K562 (cell line): ENCODE measurements around the gene SPAG9. TPM values are rescaled to one million over a fixed set of nuclear protein-coding genes. Genes with fewer than 3 reads are reported as not detected.

Experiments
- ATAC-seq: fragments of 200-7000 bp; cut with Tn5 transposase; 3 replicates; pipeline ENCODE4 v1.9.1; 2020; ENCODE audit warnings: moderate library complexity
- BruUV-seq: library from RNA; stranded (reverse); fragments of 400-500 nt; replicated peaks from 2 replicates; lab custom pipeline; 2021; lab: Mats Ljungman, UMichigan
- CTCF ChIA-PET: fragments of 300-600 bp; formaldehyde crosslinking; extraction: SDS; loops from one replicate; lab custom pipeline; 2021; ENCODE audit warnings: low intra/inter-chr PET ratio; lab: Yijun Ruan, JAX
- POLR2A ChIA-PET: fragments of 300-600, 350-650 bp; sonication (Branson Sonifier 250); formaldehyde crosslinking; extraction: SDS; loops from one replicate; lab custom pipeline; 2021; ENCODE audit warnings: antibody characterized with exemption, inconsistent platforms; lab: Yijun Ruan, JAX
- DNase-seq, 4 experiments: peaks; one replicate each; pipeline versions ENCODE4 v3.0.0 to v3.0.0-alpha.2; 2011 to 2018; ENCODE audit warnings: low spot score in 3 of 4, mixed read lengths in 3 of 4; ENCODE audit errors: extremely low read depth in 1 of 4
- FAIRE-seq: peaks from 2 replicates; lab custom pipeline; 2011; peaks lifted over from hg19 to GRCh38; lab: Jason Lieb, UNC
- H2AFZ ChIP-seq: 2 replicates; pipeline ENCODE4 v1.6.0; 2011; ENCODE audit warnings: low read depth, low read length, control low read depth, inconsistent platforms
- H3K27ac ChIP-seq: fragments of 200-600 bp; 3 replicates; pipeline ENCODE4 v1.8.0; 2011; ENCODE audit warnings: low read depth, mild to moderate bottlenecking, control low read depth, inconsistent platforms, low read length, moderate library complexity, mixed read lengths; ENCODE audit errors: extremely low read depth
- H3K27me3 ChIP-seq, 2 experiments: fragments of 300-600 bp in 1 of 2; 2 replicates in 1 of 2; 3 replicates in 1 of 2; pipeline versions ENCODE4 v1.6.0 to v1.8.0; 2011; ENCODE audit warnings: inconsistent platforms in 2 of 2, low read length in 2 of 2, mild to moderate bottlenecking in 1 of 2, mixed read lengths in 1 of 2, moderate library complexity in 1 of 2; ENCODE audit not compliant: control insufficient read depth in 2 of 2, insufficient read depth in 2 of 2
- H3K36me3 ChIP-seq: fragments of 300-600 bp; 3 replicates; pipeline ENCODE4 v1.8.0; 2011; ENCODE audit warnings: mild to moderate bottlenecking, low read length, inconsistent platforms; ENCODE audit not compliant: control insufficient read depth, insufficient read depth
- H3K4me1 ChIP-seq, 2 experiments: fragments of 200-600 bp in 1 of 2; replicated peaks in 1 of 2; 2 replicates in 1 of 2; 3 replicates in 1 of 2; pipeline versions ENCODE4 v1.5.1 to v1.8.0; 2011; ENCODE audit warnings: inconsistent platforms in 2 of 2, low read length in 2 of 2, mild to moderate bottlenecking in 1 of 2, mixed read lengths in 1 of 2, moderate library complexity in 1 of 2; ENCODE audit not compliant: control insufficient read depth in 2 of 2, insufficient read depth in 2 of 2
- H3K4me2 ChIP-seq: 2 replicates; pipeline ENCODE4 v1.6.1; 2011; ENCODE audit warnings: low read length, control low read depth, inconsistent platforms, mixed read lengths; ENCODE audit not compliant: insufficient read depth
- H3K4me3 ChIP-seq: fragments of 200-600 bp; sonication (generic), shearing (Covaris generic); 2 replicates; pipeline ENCODE4 v1.5.1; 2016; ENCODE audit warnings: control low read depth, inconsistent platforms
- H3K79me2 ChIP-seq: fragments of 200-600 bp; 3 replicates; pipeline ENCODE4 v1.8.0; 2011; ENCODE audit warnings: low read length, inconsistent platforms; ENCODE audit not compliant: control insufficient read depth, insufficient read depth
- H3K9ac ChIP-seq, 2 experiments: 2 replicates each; pipeline versions ENCODE4 v1.6.0 to v1.6.1; 2011; ENCODE audit warnings: low read depth in 2 of 2, low read length in 2 of 2, control low read depth in 1 of 2, inconsistent platforms in 1 of 2, mild to moderate bottlenecking in 1 of 2, mixed read lengths in 1 of 2; ENCODE audit not compliant: insufficient read depth in 1 of 2
- H3K9me1 ChIP-seq: one replicate; pipeline ENCODE4 v1.6.0; 2011; ENCODE audit warnings: inconsistent platforms, mild to moderate bottlenecking, low read length, moderate library complexity; ENCODE audit not compliant: control insufficient read depth, insufficient read depth
- H3K9me3 ChIP-seq: replicated peaks from 2 replicates; pipeline ENCODE4 v1.5.1; 2011; ENCODE audit warnings: low read depth, low read length, inconsistent platforms; ENCODE audit not compliant: control insufficient read depth, insufficient read depth
- H4K20me1 ChIP-seq: replicated peaks from 2 replicates; pipeline ENCODE4 v1.6.1; 2011; ENCODE audit warnings: low read length, inconsistent platforms, mixed read lengths; ENCODE audit not compliant: control insufficient read depth, insufficient read depth
- CBX2 ChIP-seq: fragments of 200-600 bp; sonication (generic); IDR thresholded peaks from one replicate; pipeline ENCODE4 v1.6.1; 2012; ENCODE audit warnings: mild to moderate bottlenecking, low read length, inconsistent platforms; ENCODE audit not compliant: insufficient read depth, poor library complexity, severe bottlenecking
- DPF2 ChIP-seq: fragments of 450-650 bp; IDR thresholded peaks from 2 replicates; pipeline ENCODE4 v1.6.1; 2016
- IFI16 ChIP-seq: fragments of 250-450 bp; sonication (Bioruptor Pico); IDR thresholded peaks from 2 replicates; pipeline ENCODE4 v2.1.2; 2022; ENCODE audit warnings: mild to moderate bottlenecking, inconsistent platforms
- NBN ChIP-seq: fragments of 450-650 bp; IDR thresholded peaks from 2 replicates; pipeline ENCODE4 v1.6.1; 2016; ENCODE audit warnings: low read depth, mild to moderate bottlenecking
- RBFOX2 ChIP-seq: fragments of 200-400 bp; formaldehyde crosslinking; IDR thresholded peaks from 2 replicates; pipeline ENCODE4 v1.6.1; 2017; ENCODE audit warnings: low read depth, mild to moderate bottlenecking, low read length, moderate library complexity
- RBM17 ChIP-seq: fragments of 200-400 bp; formaldehyde crosslinking; IDR thresholded peaks from 2 replicates; pipeline ENCODE4 v1.6.1; 2017; ENCODE audit warnings: low read depth, mild to moderate bottlenecking, low read length, borderline replicate concordance
- SIN3B ChIP-seq: fragments of 450-650 bp; IDR thresholded peaks from 2 replicates; pipeline ENCODE4 v1.6.1; 2017; ENCODE audit warnings: low read depth, mild to moderate bottlenecking, moderate library complexity
- TAF7 ChIP-seq: fragments of 450-650 bp; IDR thresholded peaks from 2 replicates; pipeline ENCODE4 v1.6.1; 2016; ENCODE audit warnings: missing genetic modification characterization, missing compliant biosample characterization
- TCF15 ChIP-seq: fragments of 250-450 bp; sonication (Bioruptor Pico); IDR thresholded peaks from 2 replicates; pipeline ENCODE4 v1.8.0; 2022; ENCODE audit warnings: moderate library complexity, mild to moderate bottlenecking, inconsistent platforms
- TCF3 ChIP-seq: sonication (generic); formaldehyde crosslinking; IDR thresholded peaks from 2 replicates; pipeline ENCODE4 v1.4.0; 2020; ENCODE audit warnings: mild to moderate bottlenecking, missing genetic modification reagents
- XRCC5 ChIP-seq: fragments of 200-400 bp; formaldehyde crosslinking; IDR thresholded peaks from 2 replicates; pipeline ENCODE4 v1.6.1; 2017; ENCODE audit warnings: low read depth, mild to moderate bottlenecking, low read length
- ZBTB8A ChIP-seq: fragments of 450-650 bp; IDR thresholded peaks from 2 replicates; pipeline ENCODE4 v1.6.1; 2018; ENCODE audit warnings: mild to moderate bottlenecking, moderate library complexity; ENCODE audit not compliant: partially characterized antibody
- ZKSCAN1 ChIP-seq: fragments of 150-350 bp; IDR thresholded peaks from 2 replicates; pipeline ENCODE4 v1.6.1; 2016; ENCODE audit warnings: low read depth, low read length
- ZNF408 ChIP-seq: fragments of 250-450 bp; sonication (Bioruptor Pico); IDR thresholded peaks from 2 replicates; pipeline ENCODE4 v1.4.0; 2020; ENCODE audit warnings: low read depth, mild to moderate bottlenecking, moderate library complexity
- ZNF41 ChIP-seq: fragments of 250-450 bp; sonication (Bioruptor Pico); conservative IDR thresholded peaks from 2 replicates; pipeline ENCODE4 v1.4.0; 2020; ENCODE audit warnings: mild to moderate bottlenecking
- ZNF592 ChIP-seq: fragments of 450-650 bp; IDR thresholded peaks from 2 replicates; pipeline ENCODE4 v1.6.1; 2017; ENCODE audit warnings: antibody characterized with exemption, mild to moderate bottlenecking
- WGBS: fragments of 100-300 bp; shearing (Covaris generic); methylation state at CpG from one replicate; pipeline ENCODE4 v1.1.6; 2016; ENCODE audit warnings: low coverage, mixed read lengths; ENCODE audit not compliant: insufficient coverage; ENCODE audit errors: missing lambda C conversion rate; 5-methylcytosine and 5-hydroxymethylcytosine counted together
- in situ Hi-C: fragments of 300-500 bp; cut with MboI; formaldehyde crosslinking; loops from 4 replicates; pipeline ENCODE4 v1.15.0; 2018; ENCODE audit warnings: inconsistent platforms, mixed read lengths
- intact Hi-C: fragments of 100-400 bp; cut with micrococcal nuclease; formaldehyde crosslinking; loops from 2 replicates; pipeline ENCODE4 v1.14.2; 2022
- polyA plus RNA-seq, 8 experiments: library from polyadenylated mRNA; depleted of rRNA in 4 of 8; stranded (reverse) in 5 of 8; unstranded in 3 of 8; fragments of >200 nt; fragmentation: Nextera tagmentation in 2 of 8; fragmentation: Illumina TruSeq in 1 of 8; extraction: Ambion mirVana in 2 of 8; extraction: Trizol in 1 of 8; gene quantifications; 2 replicates each; pipeline versions ENCODE4 v1.2.1 to v1.2.3, GENCODE V29; 2011 to 2014; ENCODE audit warnings: inconsistent platforms in 1 of 8, missing spikeins in 1 of 8
- total RNA-seq, 7 experiments: library from RNA; depleted of rRNA in 6 of 7; stranded (reverse); fragments of >200 nt in 6 of 7; fragmentation: Illumina TruSeq in 2 of 7; extraction: Trizol in 2 of 7; gene quantifications; 2 replicates each; pipeline versions ENCODE4 v1.2.1 to v1.2.3, GENCODE V29; 2011 to 2021; ENCODE audit warnings: low replicate concordance in 1 of 7
- TF ChIP-seq, protein P1 (sequence below): fragments of 250-450 bp; sonication (Bioruptor Pico); IDR thresholded peaks from 2 replicates; pipeline ENCODE4 v1.8.0; 2021; ENCODE audit warnings: borderline replicate concordance, mild to moderate bottlenecking, moderate library complexity; ENCODE audit not compliant: poor library complexity, severe bottlenecking

The SPAG9 gene
- total and polyA plus RNA-seq, 9 of the 15 experiments (the other 6 are each of a cell fraction or from before 2014, with no cell fraction given), result 12.2 to 99.2 (median 58.2) TPM

DNA sequence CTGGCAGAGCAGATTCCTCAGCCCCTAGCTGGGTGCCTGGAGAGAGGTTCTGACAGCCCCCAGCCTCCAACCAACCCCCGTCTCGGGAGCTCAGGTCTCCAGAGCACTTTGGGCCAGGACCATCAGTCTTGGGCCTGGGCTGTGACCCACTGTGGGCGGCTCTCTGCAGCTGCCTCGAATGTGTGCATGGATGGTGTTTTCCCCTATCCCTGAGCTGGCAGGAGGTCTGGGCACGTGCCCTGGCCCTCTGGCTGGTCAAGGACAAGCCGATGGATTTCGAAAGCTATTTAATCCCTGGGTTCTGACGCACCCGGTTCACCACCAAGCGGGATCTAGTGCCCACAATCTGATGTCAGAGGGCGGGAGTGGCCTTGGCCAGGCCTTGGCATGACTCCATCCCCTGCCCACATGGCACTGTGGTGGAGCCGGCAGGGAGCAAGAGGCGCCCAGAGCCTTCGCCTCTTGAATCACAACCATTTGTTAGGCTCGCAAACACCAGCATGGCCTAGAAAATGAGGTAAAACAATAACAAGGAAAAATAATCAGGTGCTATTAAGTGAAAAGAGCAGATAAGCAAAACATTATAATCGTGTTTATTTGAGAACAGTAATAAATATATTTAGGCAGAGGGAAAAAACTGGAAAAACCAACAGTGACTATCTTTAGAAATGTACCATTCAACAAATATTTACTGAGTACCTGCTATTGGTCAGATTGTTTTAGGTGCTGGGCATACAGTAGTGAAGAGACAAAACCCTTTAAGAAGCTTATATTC, 185.3 kb downstream of the SPAG9 start:
- Histone ChIP-seq H3K9ac (peak overlapping the region; percentile 33 to 84; a peak in 3 of 4 replicates), H3K9me1 (no peaks in the 10 kb centered on the region), H3K4me1 (peaks cover 54 to 65% of the 10 kb centered on the region in 2 experiments), H3K4me3 (no peak overlapping the region), H4K20me1 (no peaks in the 10 kb centered on the region), H3K9me3 (no peaks in the 10 kb centered on the region), H3K36me3 (no peaks in the 10 kb centered on the region; the same call in 2 of the 3 replicates), H3K27me3 (no peaks in the 10 kb centered on the region), H3K4me2 (peak overlapping the region; percentile 42; the same call in 1 of the 2 replicates), H2AFZ (peak overlapping the region; percentile 85), H3K27ac (peak overlapping the region; percentile 71), H3K79me2 (no peaks in the 10 kb centered on the region)
- FAIRE-seq (no peak), ATAC-seq (no peak), DNase-seq (no peak)
- 86% methylated on average over 13 of the region's 16 CpGs for WGBS
- intact Hi-C loops (loop anchor here (10.0 kb wide), 1 partner anchor 211 kb away; no protein-coding TSS in a partner anchor), in situ Hi-C loops (no loop called here)
- BruUV-seq, result no TSS peak
- POLR2A ChIA-PET, result interaction anchor here (0.6 to 3.2 kb wide), 7 partner anchors 9 to 185 kb away, joined by 3 to 25 read pairs (median 5); partner anchors contain the start of genes SPAG9 and TOB1
- CTCF ChIA-PET, result no interaction called here
- TF ChIP-seq CBX2, result no peak
- no peak for TF ChIP-seq ZKSCAN1
- TF ChIP-seq ZNF41, result no peak
- TF ChIP-seq TAF7, result no peak
- TF ChIP-seq ZBTB8A, result no peak
- TF ChIP-seq XRCC5, result no peak
- TF ChIP-seq TCF3, result no peak; the same call in 1 of the 2 replicates
- TF ChIP-seq IFI16 (CRISPR knock-in tag), result no peak
- TF ChIP-seq DPF2, result 0 out of 2 replicates have a peak, but pooled peaks have one; percentile 5
- no peak for TF ChIP-seq ZNF408 (CRISPR knock-in tag)
- TF ChIP-seq, protein P1, sequence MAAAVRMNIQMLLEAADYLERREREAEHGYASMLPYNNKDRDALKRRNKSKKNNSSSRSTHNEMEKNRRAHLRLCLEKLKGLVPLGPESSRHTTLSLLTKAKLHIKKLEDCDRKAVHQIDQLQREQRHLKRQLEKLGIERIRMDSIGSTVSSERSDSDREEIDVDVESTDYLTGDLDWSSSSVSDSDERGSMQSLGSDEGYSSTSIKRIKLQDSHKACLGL, result no peak
- 0 out of 2 replicates have a peak, but pooled peaks have one; percentile 21 for TF ChIP-seq RBFOX2
- no peak for TF ChIP-seq SIN3B
- TF ChIP-seq RBM17, result no peak
- TF ChIP-seq NBN, result no peak
- TF ChIP-seq TCF15, result no peak
- peak; percentile 68; the same call in 1 of the 2 replicates for TF ChIP-seq ZNF592
